RWPE1 (cell line): ENCODE results near the gene ZNF81.
"Not testable (repeated sequence)": the region's sequence is repeated elsewhere in the genome, so short reads cannot be mapped to it uniquely, and the experiment has no call there.

Source experiments
- CTCF ChIA-PET: fragments of 350-600 bp; sonication (Branson Sonifier 250); formaldehyde crosslinking; extraction: SDS; loops from one replicate; lab custom pipeline; 2021; lab: Yijun Ruan, JAX
- POLR2A ChIA-PET: fragments of 400-600 bp; formaldehyde crosslinking; extraction: SDS; loops from one replicate; lab custom pipeline; 2020; ENCODE audit warnings: antibody characterized with exemption; ENCODE audit not compliant: low non-redundant PET; lab: Yijun Ruan, JAX
- DNase-seq: peaks from one replicate; pipeline ENCODE4 v3.0.0; 2012; ENCODE audit warnings: low spot score
- H3K27ac ChIP-seq: fragments of 450-650 bp; 2 replicates; pipeline ENCODE4 v1.5.1; 2017
- TF ChIP-seq, protein P1 (sequence below): fragments of 450-650 bp; conservative IDR thresholded peaks from 2 replicates; pipeline ENCODE4 v1.5.1; 2017; ENCODE audit warnings: low read depth, mild to moderate bottlenecking

ZNF81 gene

DNA sequence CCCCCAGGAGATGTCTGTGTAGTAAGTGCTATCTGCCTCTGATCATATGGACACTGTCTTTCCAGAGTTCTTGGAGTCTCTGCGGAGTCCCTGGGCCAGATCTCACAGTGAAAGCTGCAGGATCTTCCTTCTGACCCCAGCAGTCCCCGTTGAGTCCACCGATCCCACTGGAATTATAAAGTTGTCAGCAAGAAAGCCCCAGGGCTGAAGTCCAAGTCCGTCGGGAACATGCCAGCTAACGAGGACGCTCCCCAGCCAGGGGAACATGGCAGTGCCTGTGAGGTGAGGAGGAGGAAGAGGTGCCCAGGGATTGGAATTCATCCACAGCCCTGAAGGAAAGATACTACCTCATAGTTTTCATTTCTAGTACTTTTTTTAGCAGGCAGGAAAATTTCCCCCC, 9.3 kb downstream of the ZNF81 start:
- no peak overlapping the region for H3K27ac ChIP-seq
- no peak for DNase-seq
- CTCF ChIA-PET: no interaction called here

DNA sequence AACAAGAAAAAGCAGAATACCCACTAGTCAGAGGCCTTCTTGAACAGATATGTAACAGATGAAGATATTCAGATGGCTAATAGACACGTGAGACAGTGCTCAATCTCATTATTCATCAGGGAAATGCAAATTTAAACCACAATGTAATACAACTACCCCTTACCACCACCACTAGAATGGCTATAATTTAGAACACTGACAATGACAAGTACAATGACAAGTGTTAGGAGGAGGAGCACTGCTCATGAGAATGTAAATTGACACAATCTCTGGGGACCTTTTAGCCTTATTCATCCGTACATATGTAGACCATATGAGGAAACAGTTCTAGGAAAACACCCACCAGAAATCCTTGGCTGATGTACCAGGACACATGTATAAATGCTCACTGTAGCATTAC, 13.1 kb downstream of the ZNF81 start:
- no peak for DNase-seq
- TF ChIP-seq, protein P1, sequence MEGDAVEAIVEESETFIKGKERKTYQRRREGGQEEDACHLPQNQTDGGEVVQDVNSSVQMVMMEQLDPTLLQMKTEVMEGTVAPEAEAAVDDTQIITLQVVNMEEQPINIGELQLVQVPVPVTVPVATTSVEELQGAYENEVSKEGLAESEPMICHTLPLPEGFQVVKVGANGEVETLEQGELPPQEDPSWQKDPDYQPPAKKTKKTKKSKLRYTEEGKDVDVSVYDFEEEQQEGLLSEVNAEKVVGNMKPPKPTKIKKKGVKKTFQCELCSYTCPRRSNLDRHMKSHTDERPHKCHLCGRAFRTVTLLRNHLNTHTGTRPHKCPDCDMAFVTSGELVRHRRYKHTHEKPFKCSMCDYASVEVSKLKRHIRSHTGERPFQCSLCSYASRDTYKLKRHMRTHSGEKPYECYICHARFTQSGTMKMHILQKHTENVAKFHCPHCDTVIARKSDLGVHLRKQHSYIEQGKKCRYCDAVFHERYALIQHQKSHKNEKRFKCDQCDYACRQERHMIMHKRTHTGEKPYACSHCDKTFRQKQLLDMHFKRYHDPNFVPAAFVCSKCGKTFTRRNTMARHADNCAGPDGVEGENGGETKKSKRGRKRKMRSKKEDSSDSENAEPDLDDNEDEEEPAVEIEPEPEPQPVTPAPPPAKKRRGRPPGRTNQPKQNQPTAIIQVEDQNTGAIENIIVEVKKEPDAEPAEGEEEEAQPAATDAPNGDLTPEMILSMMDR: no peak
- POLR2A ChIA-PET: no interaction called here
- no peak overlapping the region for H3K27ac ChIP-seq
- CTCF ChIA-PET: no interaction called here

More for the DNA sequence above, 9.3 kb downstream of the ZNF81 start:
- POLR2A ChIA-PET: no interaction called here
- TF ChIP-seq, protein P1: no peak

DNA sequence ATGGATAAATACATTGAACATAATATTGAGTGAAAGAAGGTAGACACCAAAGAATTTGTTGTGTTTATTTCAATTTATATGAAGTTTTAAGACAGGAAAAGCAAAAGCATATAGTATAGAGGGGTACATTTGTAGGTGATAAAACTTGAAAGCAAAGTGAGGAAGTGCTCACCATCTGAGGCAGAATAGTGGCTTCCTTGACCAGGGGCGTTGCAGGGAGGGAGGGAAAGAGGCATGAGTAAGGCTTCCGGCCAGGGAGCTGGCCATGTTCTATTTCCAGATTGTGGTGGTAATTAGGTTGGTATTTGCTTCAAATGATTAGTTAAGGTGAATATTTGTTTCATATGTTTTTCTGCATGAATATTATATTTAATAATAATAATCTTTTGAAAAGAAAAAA, 13.7 kb downstream of the ZNF81 start:
- DNase-seq, H3K27ac ChIP-seq, CTCF ChIA-PET, POLR2A ChIA-PET: not testable (repeated sequence)

DNA sequence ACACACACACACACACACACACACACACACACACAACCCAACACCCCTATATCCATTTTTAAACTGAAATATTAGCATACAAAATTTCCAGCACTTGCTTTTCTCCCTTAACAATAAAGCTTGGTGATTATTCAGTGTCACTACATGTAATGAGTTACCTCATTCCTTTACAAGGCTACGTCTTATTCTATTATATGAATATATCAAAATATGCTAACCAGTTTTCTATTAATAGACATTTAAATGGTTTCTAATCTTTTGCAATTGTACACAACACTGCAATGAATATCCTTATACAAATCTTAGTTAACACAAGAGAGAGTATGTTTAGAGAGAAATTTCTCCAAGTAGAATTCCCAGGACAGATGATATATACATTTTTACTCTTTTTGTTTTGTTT, 14.2 kb downstream of the ZNF81 start:
- no peak for DNase-seq
- TF ChIP-seq, protein P1: no peak
- H3K27ac ChIP-seq: no peak overlapping the region
- ChIA-PET POLR2A (no interaction called here), CTCF (no interaction called here)

DNA sequence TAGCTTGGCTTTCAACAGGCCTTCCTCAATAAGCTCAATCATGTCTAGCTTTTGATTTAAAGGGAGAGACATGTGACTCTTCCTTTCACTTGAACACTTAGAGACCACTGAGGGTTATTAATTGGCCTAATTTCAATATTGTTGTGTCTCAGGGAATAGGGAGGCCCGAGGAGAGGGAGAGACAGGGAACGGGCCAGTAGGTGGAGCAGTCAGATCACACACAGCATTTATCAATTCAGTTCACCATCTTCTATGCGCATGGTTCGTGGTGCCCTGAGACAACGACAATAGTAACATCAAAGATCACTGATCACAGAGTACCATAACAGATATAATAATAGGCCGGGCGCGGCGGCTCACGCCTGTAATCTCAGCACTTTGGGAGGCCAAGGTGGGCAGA, 17.8 kb downstream of the ZNF81 start:
- TF ChIP-seq, protein P1: no peak
- ChIA-PET POLR2A (no interaction called here), CTCF (interaction anchor here (0.6 to 1.1 kb wide), 3 partner anchors 47 to 355 kb away, joined by 3 to 4 read pairs (median 3); no protein-coding TSS in a partner anchor)
- H3K27ac ChIP-seq: no peak overlapping the region
- no peak for DNase-seq

DNA sequence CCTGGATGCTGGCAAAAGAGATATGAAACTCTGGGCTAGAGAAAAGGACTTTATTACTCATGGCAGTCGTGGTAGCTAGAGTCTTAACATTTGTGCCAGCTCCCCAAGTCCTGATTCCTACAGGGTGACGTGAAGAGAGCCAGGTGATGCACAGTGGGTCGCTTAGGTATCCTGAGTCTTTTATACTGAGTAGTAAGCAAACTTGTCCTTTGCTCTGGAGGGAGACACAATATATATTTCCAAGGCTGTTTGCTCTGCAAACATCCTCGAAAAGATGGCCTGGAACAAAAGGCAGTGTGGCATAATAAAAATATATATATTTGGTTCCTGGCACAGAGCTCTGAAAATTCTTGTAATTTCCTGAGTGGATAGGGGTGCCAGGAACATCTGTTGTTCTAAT, 23.0 kb downstream of the ZNF81 start:
- TF ChIP-seq, protein P1: no peak
- ChIA-PET CTCF (interaction anchor here (0.6 kb wide), 1 partner anchor 98 kb away, joined by 3 read pairs; no protein-coding TSS in a partner anchor), POLR2A (no interaction called here)
- H3K27ac ChIP-seq: no peak overlapping the region
- no peak for DNase-seq

DNA sequence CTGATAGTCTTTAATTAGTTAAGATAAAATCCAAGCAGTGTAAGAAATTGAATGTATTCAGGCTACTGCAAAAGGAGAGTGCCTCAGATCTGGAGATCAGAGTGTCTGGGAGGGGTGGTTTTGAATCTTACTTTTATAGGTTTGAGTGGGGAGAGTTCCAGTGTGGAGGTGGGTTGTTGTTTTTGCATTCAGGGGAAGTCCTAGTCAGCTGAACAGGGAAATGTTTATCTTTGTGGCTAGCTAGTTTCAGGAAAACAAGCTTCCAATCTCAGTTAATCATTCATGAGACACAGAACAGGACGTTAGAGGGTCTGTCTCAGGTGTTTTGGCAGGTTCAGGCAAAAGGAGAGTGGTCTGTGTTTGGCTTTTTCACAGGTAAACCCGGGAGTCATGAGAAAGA, 26.0 kb downstream of the ZNF81 start:
- CTCF ChIA-PET: no interaction called here
- DNase-seq: no peak
- POLR2A ChIA-PET: no interaction called here
- no peak overlapping the region for H3K27ac ChIP-seq
- TF ChIP-seq, protein P1: no peak
